Heart left ventricle (tissue), 13 donors: Measurements from ENCODE around the gene DOCK7.

Experiments
- CTCF ChIP-seq, 12 donors: fragments of 200-600 bp; sonication (generic) in 4 of 12; IDR thresholded peaks; one replicate each; pipeline versions ENCODE4 v1.5.0 to v1.8.0; 2018 to 2022; ENCODE audit warnings: antibody characterized with exemption in 12 of 12, mild to moderate bottlenecking in 5 of 12
- POLR2A ChIP-seq, 2 donors: fragments of 450-650 bp; IDR thresholded peaks; one replicate each; pipeline ENCODE4 v1.6.1; 2017; ENCODE audit warnings: antibody characterized with exemption in 2 of 2, mild to moderate bottlenecking in 2 of 2, moderate library complexity in 2 of 2
- donor health status: ischemic (EF 13 %, LVEDD 7.1; RV severe dilation, severe dysfunction).
- donor health status: DM: no; HTN: yes; CAD: no.
- donor health status: DM: no; HTN: no; CAD: no.
- donor health status: ischemic (EF 25% LVEDD 6.9; RV normal size, moderate dysfunction).
- donor health status: ischemic (EF 25% LVEDD 5.7; RV mildly dilated, moderate dysfunction).
- donor health status: ischemic (EF 35%, LVEDD 5.7; RV mildly dilated, moderate dysfunction).
- donor health status: nonischemic (EF 11% LVEDD 7.7; RV severe dilation, severe dysfunction).
- donor health status: DM: yes; HTN: yes; CAD: no.
- donor health status: PGD.
- donor health status: ischemic (EF 29% LVEDD 5.4; RV normal size, mild dysfunction).
- donor health status: nonischemic (EF 23%, LVEDD 6.1; RV moderate dilation, normal function).

- TF ChIP-seq CTCF (IDR thresholded peaks at IDR 0.05) (no peak), POLR2A (IDR thresholded peaks at IDR 0.05) (no peak)
Measured at GRCh38 chr1:62494137-62494536, 194.0 kb downstream of the DOCK7 start.
